GM12878 (cell line): ENCODE results near the gene HOXC9. TPM values are rescaled to one million over a fixed set of nuclear protein-coding genes. Genes with fewer than 3 reads are reported as not detected.
A peak's percentile ranks its signal among the peaks of the same experiment; 100 is the strongest.

ENCODE experiments used
- microRNA counts: library from miRNA; unstranded; fragments of <30 nt; microRNA quantifications from one replicate; lab custom pipeline; 2016
- microRNA-seq: library from miRNA; unstranded; fragments of <30 nt; microRNA quantifications from one replicate; pipeline ENCODE4, GENCODE V29; 2018
- polyA plus RNA-seq, 11 experiments: library from polyadenylated mRNA; depleted of rRNA in 4 of 11; unstranded in 6 of 11; stranded (reverse) in 5 of 11; fragments of >200 nt; fragmentation: Nextera tagmentation in 4 of 11; fragmentation: Illumina TruSeq in 1 of 11; extraction: Ambion mirVana in 4 of 11; extraction: Trizol in 1 of 11; gene quantifications; 1 replicate in 1 of 11; 2 replicates in 10 of 11; pipeline versions ENCODE4 v1.2.1 to v1.2.3, GENCODE V29; 2011 to 2016; ENCODE audit warnings: inconsistent platforms in 2 of 11, missing spikeins in 2 of 11, low read depth in 1 of 11
- small RNA-seq: library from RNA; depleted of rRNA; stranded (forward); fragments of <200 nt; gene quantifications from one replicate; pipeline ENCODE3, GENCODE V24; 2014
- total RNA-seq, 4 experiments: library from RNA; depleted of rRNA in 3 of 4; stranded (reverse); fragments of >200 nt in 3 of 4; fragmentation: Illumina TruSeq in 1 of 4; extraction: Trizol in 1 of 4; gene quantifications; 2 replicates each; pipeline versions ENCODE4 v1.2.1 to v1.2.3, GENCODE V29; 2013 to 2021

HOXC9 gene
- total and polyA plus RNA-seq, 10 of the 15 experiments (the other 5 are each of a cell fraction or from before 2014, with no cell fraction given): not detected

MicroRNAs encoded within 50 kb of the gene (microRNA counts, 767-probe panel; counts per million panel counts)
- microRNA hsa-miR-196a-5p (lab: Ali Mortazavi, UCI) (55.3 counts per million), microRNA hsa-miR-615-3p (lab: Ali Mortazavi, UCI) (1,346 counts per million, percentile 48 among the panel's probes with 10 or more counts), microRNA hsa-miR-615-5p (lab: Ali Mortazavi, UCI) (55.3 counts per million)

Small RNA genes lying within 50 kb of the gene (microRNA-seq; reads per million reads assigned to microRNA genes)
- 85.6 reads per million, percentile 73 among the genes with 10 or more reads in this experiment for gene MIR196A2
- gene MIR615: 37.8 reads per million, percentile 65 among the genes with 10 or more reads in this experiment

Small RNA genes lying within 50 kb of the gene (small RNA-seq; reads per million reads assigned to genes)
- gene AC012531.3 (not detected), gene AC012531.4 (not detected), gene HOXC5 (0.12 reads per million), gene MIR196A2 (0.20 reads per million), gene MIR615 (0.39 reads per million, percentile 3 among the genes with 10 or more reads in this experiment), gene RF01905 (not detected), gene RF01906 (not detected)

Other genes starting within 250 kb of the HOXC9 start
Only the 7 nearest of the 11 such genes appear.
- gene HOXC12, start 45.3 kb upstream of the HOXC9 start, total RNA-seq (2014; rRNA removed): not detected in 2 replicates
- gene HOXC12, start 45.3 kb upstream of the HOXC9 start, total RNA-seq (2014; rRNA removed; fragmentation: Illumina TruSeq; extraction: Trizol): not detected in 2 replicates
- not detected in 2 replicates for gene HOXC12, start 45.3 kb upstream of the HOXC9 start, total RNA-seq (2021)
- not detected in 2 replicates for gene HOXC12, start 45.3 kb upstream of the HOXC9 start, polyA plus RNA-seq (2011; rRNA removed)
- gene HOXC12, start 45.3 kb upstream of the HOXC9 start, polyA plus RNA-seq (2014; fragmentation: Illumina TruSeq; extraction: Trizol): not detected in 2 replicates
- not detected for gene HOXC12, start 45.3 kb upstream of the HOXC9 start, polyA plus RNA-seq (2014; fragmentation: Nextera tagmentation; extraction: Ambion mirVana)
- not detected in 2 replicates for gene HOXC12, start 45.3 kb upstream of the HOXC9 start, polyA plus RNA-seq (2014; rRNA removed)
- gene HOXC12, start 45.3 kb upstream of the HOXC9 start, polyA plus RNA-seq (2016; fragmentation: Nextera tagmentation; extraction: Ambion mirVana): not detected
- not detected in 2 replicates for gene HOXC11, start 27.0 kb upstream of the HOXC9 start, total RNA-seq (2014; rRNA removed)
- not detected in 2 replicates for gene HOXC11, start 27.0 kb upstream of the HOXC9 start, total RNA-seq (2014; rRNA removed; fragmentation: Illumina TruSeq; extraction: Trizol)
- gene HOXC11, start 27.0 kb upstream of the HOXC9 start, total RNA-seq (2021): not detected in 2 replicates
- not detected in 2 replicates for gene HOXC11, start 27.0 kb upstream of the HOXC9 start, polyA plus RNA-seq (2011; rRNA removed)
- gene HOXC11, start 27.0 kb upstream of the HOXC9 start, polyA plus RNA-seq (2014; fragmentation: Illumina TruSeq; extraction: Trizol): not detected in 2 replicates
- not detected for gene HOXC11, start 27.0 kb upstream of the HOXC9 start, polyA plus RNA-seq (2014; fragmentation: Nextera tagmentation; extraction: Ambion mirVana)
- gene HOXC11, start 27.0 kb upstream of the HOXC9 start, polyA plus RNA-seq (2014; rRNA removed): not detected in 2 replicates
- gene HOXC11, start 27.0 kb upstream of the HOXC9 start, polyA plus RNA-seq (2016; fragmentation: Nextera tagmentation; extraction: Ambion mirVana): not detected
- gene HOTAIR, start 25.2 kb upstream of the HOXC9 start, total RNA-seq (2014; rRNA removed): not detected in 2 replicates
- gene HOTAIR, start 25.2 kb upstream of the HOXC9 start, total RNA-seq (2014; rRNA removed; fragmentation: Illumina TruSeq; extraction: Trizol): not detected in 2 replicates
- gene HOTAIR, start 25.2 kb upstream of the HOXC9 start, total RNA-seq (2021): not detected in 2 replicates
- not detected in 2 replicates for gene HOTAIR, start 25.2 kb upstream of the HOXC9 start, polyA plus RNA-seq (2011; rRNA removed)
- gene HOTAIR, start 25.2 kb upstream of the HOXC9 start, polyA plus RNA-seq (2014; fragmentation: Illumina TruSeq; extraction: Trizol): not detected in 2 replicates
- gene HOTAIR, start 25.2 kb upstream of the HOXC9 start, polyA plus RNA-seq (2014; fragmentation: Nextera tagmentation; extraction: Ambion mirVana): not detected
- not detected in 2 replicates for gene HOTAIR, start 25.2 kb upstream of the HOXC9 start, polyA plus RNA-seq (2014; rRNA removed)
- not detected for gene HOTAIR, start 25.2 kb upstream of the HOXC9 start, polyA plus RNA-seq (2016; fragmentation: Nextera tagmentation; extraction: Ambion mirVana)
- gene HOXC10, start 15.0 kb upstream of the HOXC9 start, total RNA-seq (2014; rRNA removed): not detected in 2 replicates
- gene HOXC10, start 15.0 kb upstream of the HOXC9 start, total RNA-seq (2014; rRNA removed; fragmentation: Illumina TruSeq; extraction: Trizol): not detected in 2 replicates
- 0.59 TPM in 1 of 2 replicates, not detected in the other for gene HOXC10, start 15.0 kb upstream of the HOXC9 start, total RNA-seq (2021)
- gene HOXC10, start 15.0 kb upstream of the HOXC9 start, polyA plus RNA-seq (2011; rRNA removed): not detected in 2 replicates
- gene HOXC10, start 15.0 kb upstream of the HOXC9 start, polyA plus RNA-seq (2014; fragmentation: Illumina TruSeq; extraction: Trizol): not detected in 2 replicates
- not detected for gene HOXC10, start 15.0 kb upstream of the HOXC9 start, polyA plus RNA-seq (2014; fragmentation: Nextera tagmentation; extraction: Ambion mirVana)
- gene HOXC10, start 15.0 kb upstream of the HOXC9 start, polyA plus RNA-seq (2014; rRNA removed): not detected in 2 replicates
- gene HOXC10, start 15.0 kb upstream of the HOXC9 start, polyA plus RNA-seq (2016; fragmentation: Nextera tagmentation; extraction: Ambion mirVana): not detected
- not detected in 2 replicates for gene HOXC8, start 8.8 kb downstream of the HOXC9 start, total RNA-seq (2014; rRNA removed)
- gene HOXC8, start 8.8 kb downstream of the HOXC9 start, total RNA-seq (2014; rRNA removed; fragmentation: Illumina TruSeq; extraction: Trizol): not detected in 2 replicates
- gene HOXC8, start 8.8 kb downstream of the HOXC9 start, total RNA-seq (2021): not detected in 2 replicates
- gene HOXC8, start 8.8 kb downstream of the HOXC9 start, polyA plus RNA-seq (2011; rRNA removed): not detected in 2 replicates
- not detected in 2 replicates for gene HOXC8, start 8.8 kb downstream of the HOXC9 start, polyA plus RNA-seq (2014; fragmentation: Illumina TruSeq; extraction: Trizol)
- gene HOXC8, start 8.8 kb downstream of the HOXC9 start, polyA plus RNA-seq (2014; fragmentation: Nextera tagmentation; extraction: Ambion mirVana): not detected
- not detected in 2 replicates for gene HOXC8, start 8.8 kb downstream of the HOXC9 start, polyA plus RNA-seq (2014; rRNA removed)
- not detected for gene HOXC8, start 8.8 kb downstream of the HOXC9 start, polyA plus RNA-seq (2016; fragmentation: Nextera tagmentation; extraction: Ambion mirVana)
- gene HOXC6, start 28.3 kb downstream of the HOXC9 start, total RNA-seq (2014; rRNA removed): not detected in 2 replicates
- 0.09 TPM in 1 of 2 replicates, not detected in the other for gene HOXC6, start 28.3 kb downstream of the HOXC9 start, total RNA-seq (2014; rRNA removed; fragmentation: Illumina TruSeq; extraction: Trizol)
- gene HOXC6, start 28.3 kb downstream of the HOXC9 start, total RNA-seq (2021): 0.27 and 0.38 TPM in 2 replicates
- gene HOXC6, start 28.3 kb downstream of the HOXC9 start, polyA plus RNA-seq (2011; rRNA removed): 0.42 and 0.52 TPM in 2 replicates
- gene HOXC6, start 28.3 kb downstream of the HOXC9 start, polyA plus RNA-seq (2014; fragmentation: Illumina TruSeq; extraction: Trizol): 0.06 TPM in 1 of 2 replicates, not detected in the other
- under 1 TPM in 1 of 2 experiments, not detected in 1; 0.02 TPM for gene HOXC6, start 28.3 kb downstream of the HOXC9 start, polyA plus RNA-seq (2014; fragmentation: Nextera tagmentation; extraction: Ambion mirVana)
- 0.55 TPM in 1 of 2 replicates, not detected in the other for gene HOXC6, start 28.3 kb downstream of the HOXC9 start, polyA plus RNA-seq (2014; rRNA removed)
- under 1 TPM in 1 of 2 experiments, not detected in 1; 0.54 TPM for gene HOXC6, start 28.3 kb downstream of the HOXC9 start, polyA plus RNA-seq (2016; fragmentation: Nextera tagmentation; extraction: Ambion mirVana)
- gene HOXC5, start 32.9 kb downstream of the HOXC9 start, total RNA-seq (2014; rRNA removed): not detected in 2 replicates
- gene HOXC5, start 32.9 kb downstream of the HOXC9 start, total RNA-seq (2014; rRNA removed; fragmentation: Illumina TruSeq; extraction: Trizol): not detected in 2 replicates
- not detected in 2 replicates for gene HOXC5, start 32.9 kb downstream of the HOXC9 start, total RNA-seq (2021)
- gene HOXC5, start 32.9 kb downstream of the HOXC9 start, polyA plus RNA-seq (2011; rRNA removed): 0.11 TPM in 1 of 2 replicates, not detected in the other
- not detected in 2 replicates for gene HOXC5, start 32.9 kb downstream of the HOXC9 start, polyA plus RNA-seq (2014; fragmentation: Illumina TruSeq; extraction: Trizol)
- not detected for gene HOXC5, start 32.9 kb downstream of the HOXC9 start, polyA plus RNA-seq (2014; fragmentation: Nextera tagmentation; extraction: Ambion mirVana)
- gene HOXC5, start 32.9 kb downstream of the HOXC9 start, polyA plus RNA-seq (2014; rRNA removed): not detected in 2 replicates
- gene HOXC5, start 32.9 kb downstream of the HOXC9 start, polyA plus RNA-seq (2016; fragmentation: Nextera tagmentation; extraction: Ambion mirVana): not detected